ENCODE measurements around the gene ABHD17A. TPM values are rescaled to one million over a fixed set of nuclear protein-coding genes. Genes with fewer than 3 reads are reported as not detected.

ABHD17A gene
- total and polyA plus RNA-seq, 9 of the 15 experiments (the other 6 are each of a cell fraction or from before 2014, with no cell fraction given), result 0.04 to 135 (median 21.8) TPM; not detected in 1

DNA sequence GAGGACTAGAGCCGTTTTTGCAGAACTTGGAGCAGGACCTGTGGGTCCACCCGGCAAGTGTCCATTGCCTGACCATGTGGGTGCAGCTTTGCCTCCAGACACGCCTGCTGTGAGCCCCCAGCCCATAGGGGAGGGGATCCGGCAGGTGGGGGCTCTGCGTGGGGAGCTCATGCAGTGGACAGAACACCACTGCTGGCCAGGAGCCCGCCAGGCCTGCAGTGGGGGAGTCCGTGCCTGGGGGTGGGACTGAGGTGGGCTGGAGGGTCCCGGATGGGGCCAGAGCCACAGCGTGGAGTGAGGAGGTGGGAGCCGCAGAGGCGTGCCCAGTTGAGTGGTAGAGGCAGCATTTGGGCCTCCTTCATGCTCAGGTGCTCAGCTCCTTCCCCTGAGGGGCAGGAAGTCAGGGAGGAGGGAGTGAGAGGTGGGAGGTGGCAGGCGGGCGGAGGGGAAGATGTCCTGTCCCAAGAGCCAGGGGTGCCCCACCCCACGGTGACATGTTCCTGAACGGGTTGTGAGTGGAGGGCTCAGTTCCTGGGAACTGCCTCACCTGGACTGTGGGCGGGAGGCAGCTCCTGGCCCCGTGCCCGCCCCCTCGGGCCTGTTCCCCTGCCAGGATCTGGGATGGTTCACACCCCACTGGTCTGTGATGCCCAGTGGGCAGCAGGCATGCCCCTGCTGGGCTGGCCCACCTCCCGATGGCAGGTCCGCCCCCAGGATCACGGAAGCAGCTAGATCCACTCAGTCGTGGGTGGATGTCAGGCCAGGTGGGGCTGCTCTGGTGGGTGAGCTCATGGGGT lies 28.7 kb upstream of the ABHD17A start:
- FAIRE-seq, result no peak
- no peak for DNase-seq (ENCODE audit: extremely low read depth in 1 of 4, low spot score in 3 of 4)
- Histone ChIP-seq H3K27ac (ENCODE audit: extremely low read depth, low read depth, low read length) (no peak overlapping the region), H3K4me3 (no peak overlapping the region), H3K27me3 (ENCODE audit: control insufficient read depth in 2 of 2, insufficient read depth in 2 of 2, low read length in 2 of 2) (no peaks in the 10 kb centered on the region), H3K9ac (ENCODE audit: insufficient read depth in 1 of 2, low read depth in 2 of 2, low read length in 2 of 2) (peak overlapping the region in 1 of 2 experiments; percentile 16; a peak in 1 of 4 replicates), H3K36me3 (ENCODE audit: control insufficient read depth, insufficient read depth, low read length) (peaks cover 56% of the 10 kb centered on the region; the same call in 2 of the 3 replicates), H3K4me2 (ENCODE audit: insufficient read depth, low read length) (no peak overlapping the region), H4K20me1 (replicated peaks; ENCODE audit: control insufficient read depth, insufficient read depth, low read length) (no peaks in the 10 kb centered on the region; the same call in 1 of the 2 replicates), H3K4me1 (replicated peaks in 1 of 2; ENCODE audit: control insufficient read depth in 2 of 2, insufficient read depth in 2 of 2, low read length in 2 of 2) (peaks cover 0 to 46% of the 10 kb centered on the region in 2 experiments; a peak in 2 of 5 replicates), H3K9me1 (ENCODE audit: control insufficient read depth, insufficient read depth, low read length) (no peaks in the 10 kb centered on the region), H2AFZ (ENCODE audit: low read depth, low read length) (no peak overlapping the region), H3K79me2 (ENCODE audit: control insufficient read depth, insufficient read depth, low read length) (peaks cover 51% of the 10 kb centered on the region), H3K9me3 (replicated peaks; ENCODE audit: control insufficient read depth, insufficient read depth, low read depth, low read length) (no peaks in the 10 kb centered on the region; the same call in 1 of the 2 replicates)
- intact Hi-C loops (cut with micrococcal nuclease) (no loop called here), in situ Hi-C loops (cut with MboI) (no loop called here)
- no TSS peak for BruUV-seq (replicated peaks)
- 95% methylated on average over 14 of the region's 23 CpGs for WGBS (ENCODE audit: insufficient coverage, low coverage, missing lambda C conversion rate)
- ChIA-PET POLR2A (interaction anchor here (0.6 kb wide), 1 partner anchor 129 kb away, joined by 3 read pairs; no protein-coding TSS in a partner anchor), CTCF (ENCODE audit: low intra/inter-chr PET ratio) (no interaction called here)
- no peak for TF ChIP-seq THAP12 (CRISPR knock-in tag; IDR thresholded peaks at IDR 0.05)
- TF ChIP-seq, protein P1, sequence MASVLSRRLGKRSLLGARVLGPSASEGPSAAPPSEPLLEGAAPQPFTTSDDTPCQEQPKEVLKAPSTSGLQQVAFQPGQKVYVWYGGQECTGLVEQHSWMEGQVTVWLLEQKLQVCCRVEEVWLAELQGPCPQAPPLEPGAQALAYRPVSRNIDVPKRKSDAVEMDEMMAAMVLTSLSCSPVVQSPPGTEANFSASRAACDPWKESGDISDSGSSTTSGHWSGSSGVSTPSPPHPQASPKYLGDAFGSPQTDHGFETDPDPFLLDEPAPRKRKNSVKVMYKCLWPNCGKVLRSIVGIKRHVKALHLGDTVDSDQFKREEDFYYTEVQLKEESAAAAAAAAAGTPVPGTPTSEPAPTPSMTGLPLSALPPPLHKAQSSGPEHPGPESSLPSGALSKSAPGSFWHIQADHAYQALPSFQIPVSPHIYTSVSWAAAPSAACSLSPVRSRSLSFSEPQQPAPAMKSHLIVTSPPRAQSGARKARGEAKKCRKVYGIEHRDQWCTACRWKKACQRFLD (CRISPR knock-in tag; IDR thresholded peaks at IDR 0.05), result no peak
- TF ChIP-seq XRCC3 (IDR thresholded peaks at IDR 0.05), result no peak
- TF ChIP-seq RBFOX2 (IDR thresholded peaks at IDR 0.05; ENCODE audit: low read depth, low read length), result peak; percentile 47
- no peak for ATAC-seq

All from K562 (cell line).